ENCODE data around the gene PDE6C. TPM values are rescaled to one million over a fixed set of nuclear protein-coding genes. Genes with fewer than 3 reads are reported as not detected.

PDE6C gene
- total RNA-seq, 1 donor from 2014 or later = not detected

DNA sequence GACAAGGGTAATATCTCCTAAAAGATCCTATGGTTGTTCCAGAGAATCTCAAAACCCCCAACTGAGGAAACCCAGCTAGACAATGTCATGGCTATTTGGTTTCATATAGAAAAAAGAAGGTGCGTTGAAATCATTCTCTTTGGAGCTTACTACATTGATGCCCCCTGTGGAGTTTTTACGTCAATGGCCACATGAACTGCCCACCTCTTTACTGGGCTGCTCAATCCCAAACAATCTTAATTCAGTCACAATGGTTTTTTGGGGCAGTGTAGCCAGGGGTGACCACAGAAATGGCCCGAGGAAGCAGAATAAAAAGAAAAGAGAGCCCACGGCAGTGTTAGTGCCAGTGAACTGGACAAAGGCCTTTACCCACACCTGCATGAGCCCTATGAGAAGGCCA, 19.1 kb upstream of the PDE6C start:
- no peak for FAIRE-seq
- DNase-seq (ENCODE audit: low spot score in 2 of 2) = no peak

DNA sequence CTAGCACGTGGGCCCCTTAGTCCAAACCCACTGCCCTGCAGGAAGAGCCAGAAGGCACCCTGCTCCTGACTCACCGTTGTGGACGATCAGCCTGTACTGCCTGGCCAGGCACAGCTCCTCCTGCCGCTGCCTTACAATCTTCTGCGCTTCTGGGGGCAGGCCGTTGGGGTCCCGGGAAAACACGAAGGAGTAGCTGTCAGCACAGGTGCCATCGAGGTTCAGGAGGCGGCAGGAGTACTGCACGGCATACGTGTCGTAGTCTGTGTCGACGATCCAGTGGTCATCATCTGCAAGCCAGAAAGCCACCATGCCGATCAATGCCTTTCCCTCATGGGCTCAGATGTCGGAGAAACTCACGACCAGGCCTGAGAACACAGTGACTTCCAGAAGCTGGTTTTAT, 18.6 kb upstream of the PDE6C start:
- no peak for DNase-seq (ENCODE audit: low spot score in 2 of 2)
- FAIRE-seq = no peak

DNA sequence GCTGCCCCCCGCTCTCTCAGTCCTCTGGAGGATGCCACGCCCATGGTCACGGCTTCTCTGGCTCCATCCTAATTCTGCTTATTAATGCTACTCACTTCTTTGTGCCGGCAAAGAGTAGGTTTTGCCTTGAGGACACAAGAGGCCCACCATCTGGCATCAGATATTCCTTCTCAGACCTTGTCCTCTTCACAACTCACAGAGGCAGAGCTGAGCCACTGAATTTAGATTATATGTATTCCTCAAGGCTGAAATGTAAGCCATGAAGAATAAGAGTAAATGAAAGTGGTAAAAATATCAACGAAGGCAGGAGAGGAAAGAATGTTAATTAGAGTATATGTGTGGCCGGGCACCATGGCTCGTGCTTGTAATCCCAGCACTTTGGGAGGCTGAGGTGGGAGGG, 17.8 kb upstream of the PDE6C start:
- no peak for FAIRE-seq
- no peak for DNase-seq (ENCODE audit: low spot score in 2 of 2)

DNA sequence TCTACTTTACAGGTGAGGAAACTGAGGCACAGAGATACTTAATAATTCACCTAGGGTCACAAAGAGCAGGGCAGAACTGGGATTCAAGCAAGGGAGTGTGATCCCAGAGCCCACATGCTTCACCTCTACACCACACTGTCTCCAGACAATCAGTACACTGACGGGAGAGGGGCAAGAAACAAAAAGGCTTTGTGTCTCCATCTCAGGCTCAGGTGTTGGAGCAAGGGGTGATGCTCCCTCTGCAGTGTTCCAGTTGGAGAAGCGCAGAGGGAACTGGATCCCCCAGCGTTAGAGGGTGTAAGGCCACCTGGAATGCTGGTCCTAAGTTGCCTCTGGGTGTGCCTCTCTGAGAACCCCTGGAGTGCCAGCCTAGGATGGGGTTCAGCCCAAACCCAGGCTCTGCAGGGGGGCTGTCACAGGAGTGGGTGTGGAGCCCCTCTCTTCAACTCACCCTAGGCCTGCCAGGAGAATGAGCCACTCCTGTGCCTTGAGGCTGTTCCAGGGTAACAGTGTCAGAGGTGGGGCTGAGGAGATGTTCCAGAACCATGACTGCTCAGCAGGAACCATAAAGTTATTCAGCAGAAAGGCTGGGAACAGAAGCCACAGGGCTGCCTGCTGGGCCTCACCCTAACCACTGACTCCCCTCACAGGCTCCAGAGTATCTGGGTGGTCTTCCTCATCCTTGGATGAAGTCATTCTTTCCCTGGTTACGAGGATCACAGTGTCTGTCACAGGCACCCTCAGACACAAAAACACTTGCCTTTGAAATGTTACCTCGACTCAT, 16.8 kb upstream of the PDE6C start:
- DNase-seq (ENCODE audit: low spot score in 2 of 2) (no peak), FAIRE-seq (no peak)

DNA sequence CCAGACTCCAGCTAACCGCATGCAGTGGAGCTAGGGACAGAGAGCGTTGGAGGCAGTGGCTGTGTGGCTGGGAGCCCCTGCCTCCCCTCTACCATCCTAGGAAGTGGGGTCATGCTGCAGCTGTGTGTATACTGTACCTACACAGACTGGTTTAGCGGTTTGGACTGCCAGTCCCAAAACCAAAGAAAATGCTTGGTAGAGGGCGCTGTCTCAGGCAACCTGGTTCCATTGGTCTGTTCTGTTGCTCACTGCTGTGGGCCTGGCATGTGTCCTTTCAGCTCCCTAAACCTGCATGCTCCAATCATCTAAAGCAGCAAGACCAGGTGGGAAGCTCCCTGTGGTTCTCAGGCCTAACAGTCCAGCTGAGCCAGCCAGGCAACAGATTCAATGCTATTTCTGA, 15.8 kb upstream of the PDE6C start:
- DNase-seq (ENCODE audit: low spot score in 2 of 2) (no peak), FAIRE-seq (no peak)

DNA sequence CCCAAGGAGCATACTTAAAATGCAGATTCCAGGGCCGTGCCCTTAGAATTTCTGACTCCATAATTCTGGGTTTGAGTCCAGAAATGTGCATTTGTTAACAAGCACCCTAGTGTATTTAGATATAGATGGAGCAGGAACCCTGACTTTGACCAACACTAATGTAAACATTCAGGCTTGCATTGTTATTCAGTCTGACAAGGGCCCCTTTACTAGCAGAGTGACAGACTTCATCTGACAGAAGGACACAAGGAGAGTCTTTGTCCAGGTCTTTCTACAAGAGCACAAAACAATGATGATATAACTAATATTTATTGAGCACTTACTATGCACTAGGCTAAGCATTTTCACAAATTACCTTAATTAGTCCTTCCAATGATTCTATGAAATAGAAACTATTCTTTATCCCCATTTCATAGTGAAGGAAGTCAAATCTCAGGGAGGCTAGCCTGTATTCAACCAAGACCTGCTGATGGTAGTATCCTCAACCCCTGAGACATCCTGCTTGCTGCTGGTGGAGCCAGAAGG, 15.2 kb upstream of the PDE6C start:
- no peak for FAIRE-seq
- DNase-seq (ENCODE audit: low spot score in 2 of 2) = no peak

DNA sequence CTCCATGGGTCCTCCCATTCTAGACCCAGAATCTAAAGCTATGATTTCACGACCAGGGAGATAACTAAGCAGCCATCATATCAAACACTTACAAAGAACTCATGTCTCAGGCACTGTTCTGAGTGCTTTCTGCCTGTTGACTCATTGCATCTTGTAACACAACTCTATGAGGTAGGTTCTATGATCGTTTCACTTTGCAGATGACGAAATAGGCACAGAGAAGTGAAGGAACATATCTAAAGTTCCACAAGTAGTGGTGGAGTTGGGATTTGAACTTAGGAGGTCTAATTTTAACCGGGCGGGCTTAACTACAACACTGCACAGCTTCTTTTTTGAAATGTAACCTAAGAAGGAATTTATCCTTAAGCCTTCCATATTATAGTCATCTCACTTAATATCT, 14.2 kb upstream of the PDE6C start:
- DNase-seq (ENCODE audit: low spot score in 2 of 2) (no peak), FAIRE-seq (no peak)

DNA sequence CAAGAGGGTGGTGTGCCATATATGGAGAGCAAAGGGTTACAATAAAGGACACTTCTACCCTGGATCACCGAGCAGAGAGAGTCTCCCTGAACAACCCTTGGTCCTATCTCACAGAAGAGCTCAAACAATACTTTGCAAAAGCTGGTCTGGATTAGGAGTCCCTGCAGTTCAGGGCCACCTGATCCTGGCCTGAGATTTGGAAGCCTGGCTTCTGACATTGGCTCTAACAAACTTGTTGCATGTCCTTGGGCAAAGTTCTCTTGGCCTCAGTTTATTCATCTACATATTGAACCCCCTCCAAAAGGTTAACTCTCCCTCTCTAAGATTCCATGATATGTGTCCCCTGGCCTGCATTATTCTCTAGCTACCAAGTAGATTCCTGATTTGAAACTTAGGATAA, 13.0 kb upstream of the PDE6C start:
- DNase-seq (ENCODE audit: low spot score in 2 of 2) (no peak), FAIRE-seq (no peak)

DNA sequence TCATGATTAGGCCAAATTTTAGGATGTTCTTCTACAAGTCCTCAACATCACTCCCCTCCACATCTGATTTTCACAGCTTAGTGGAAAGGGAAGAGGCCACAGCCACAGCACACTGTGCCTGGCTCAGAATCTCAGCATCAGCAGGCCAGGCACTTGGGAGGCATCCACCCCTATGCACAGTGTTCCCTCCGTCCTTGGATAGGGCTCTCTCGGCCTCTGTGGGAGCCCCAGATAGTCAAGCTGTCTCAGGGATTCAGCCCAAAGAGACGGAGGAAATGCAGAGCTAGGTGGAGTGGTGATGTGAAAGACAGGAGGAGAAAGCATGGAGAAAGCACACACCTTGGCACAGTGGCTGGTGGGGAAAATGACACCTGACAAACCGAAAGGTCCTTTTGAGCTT, 12.6 kb upstream of the PDE6C start:
- DNase-seq (ENCODE audit: low spot score in 2 of 2) (no peak), FAIRE-seq (no peak)

DNA sequence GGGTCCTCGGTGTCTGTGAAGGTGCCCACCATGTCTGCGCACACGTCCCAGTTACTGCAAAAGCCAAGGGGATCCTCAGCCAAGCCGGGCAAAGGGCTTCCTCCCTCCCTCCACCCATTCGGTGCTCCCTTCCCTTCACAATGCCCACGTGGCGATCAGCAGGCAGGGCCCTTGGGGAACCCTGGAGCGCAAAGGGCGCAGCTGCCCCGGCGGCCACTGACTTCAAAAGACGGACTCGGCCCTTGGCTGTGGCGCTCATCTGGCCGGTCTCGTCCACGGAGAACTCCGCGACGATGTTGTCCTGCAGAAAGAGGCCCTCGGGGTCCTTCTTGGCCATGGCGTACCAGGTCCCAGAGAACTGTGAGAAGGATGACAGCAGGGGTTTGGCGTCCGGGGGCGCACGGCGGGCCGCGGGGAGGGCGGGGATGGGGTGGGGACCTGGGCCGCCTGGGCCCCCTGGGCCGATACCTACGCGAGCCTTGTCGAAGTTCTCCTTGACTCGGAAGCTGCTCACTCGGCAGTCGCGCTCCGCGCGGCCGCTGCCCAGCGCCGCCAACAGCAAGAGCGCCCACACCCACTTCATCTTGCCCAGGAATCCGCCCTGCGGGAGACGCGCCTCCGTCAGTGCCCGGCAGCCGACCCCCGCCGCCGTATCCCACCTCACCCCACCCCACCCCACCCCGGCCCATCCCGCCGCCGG, 11.7 kb upstream of the PDE6C start:
- DNase-seq (ENCODE audit: low spot score in 2 of 2) = peak in 1 of 2 donors; percentile 37
- FAIRE-seq = no peak

DNA sequence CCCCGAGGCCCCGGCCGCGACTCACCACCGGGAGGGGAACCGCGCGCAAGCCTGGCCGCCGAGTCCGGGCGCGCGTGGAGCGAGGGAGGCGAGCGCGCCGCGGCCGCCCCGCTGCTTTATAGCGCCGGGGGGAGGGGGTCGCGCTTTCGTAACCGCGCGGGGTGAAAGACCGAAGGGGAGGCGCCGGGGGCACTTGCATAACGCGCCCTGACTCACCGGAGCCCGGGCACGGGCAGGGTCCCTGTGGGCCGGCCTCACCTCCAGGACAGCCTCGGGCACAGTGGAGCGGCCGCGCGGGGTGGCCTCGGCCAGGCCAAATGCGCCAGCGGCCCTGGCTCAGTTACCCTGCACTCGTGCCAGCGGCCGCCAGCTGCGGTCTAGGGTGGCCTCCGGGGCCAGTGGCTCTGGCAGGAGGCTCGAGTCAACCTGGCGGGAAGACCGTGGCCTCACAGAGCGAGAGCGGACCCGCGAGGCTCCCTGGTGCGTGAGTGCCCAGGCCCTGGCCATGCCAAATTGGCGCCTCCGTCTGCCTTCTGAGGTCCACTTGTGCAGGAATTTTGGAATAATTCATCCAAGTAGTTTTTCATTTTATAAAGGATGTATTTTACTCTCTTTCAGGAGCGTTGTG, 11.1 kb upstream of the PDE6C start, which contains the start of gene RBP4:
Gene RBP4 (minus strand): TSS at position 90 of the 628 bp plus-strand sequence. CDS start 207 bp downstream, outside the sequence.
- DNase-seq (ENCODE audit: low spot score in 2 of 2) (no peak), FAIRE-seq (no peak)

DNA sequence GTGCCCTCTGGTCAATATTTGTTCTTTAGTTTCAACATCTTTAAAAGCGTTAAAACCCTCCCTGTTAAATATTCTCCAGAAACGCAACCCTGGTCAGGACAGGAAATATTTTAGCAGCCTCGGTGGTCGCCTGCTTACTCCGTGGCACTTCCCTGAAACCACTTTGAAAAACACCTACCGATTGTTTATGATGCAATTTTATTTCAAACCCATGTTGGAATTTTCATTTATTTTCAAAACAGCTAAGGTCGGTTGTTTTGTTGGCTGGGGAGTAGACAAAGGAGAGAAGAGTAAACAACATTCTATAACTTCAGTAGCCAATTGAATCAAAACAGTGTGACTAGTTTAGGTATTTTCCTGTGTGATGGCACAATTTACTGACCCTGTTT, 10.6 kb upstream of the PDE6C start:
- DNase-seq (ENCODE audit: low spot score in 2 of 2) (no peak), FAIRE-seq (no peak)

DNA sequence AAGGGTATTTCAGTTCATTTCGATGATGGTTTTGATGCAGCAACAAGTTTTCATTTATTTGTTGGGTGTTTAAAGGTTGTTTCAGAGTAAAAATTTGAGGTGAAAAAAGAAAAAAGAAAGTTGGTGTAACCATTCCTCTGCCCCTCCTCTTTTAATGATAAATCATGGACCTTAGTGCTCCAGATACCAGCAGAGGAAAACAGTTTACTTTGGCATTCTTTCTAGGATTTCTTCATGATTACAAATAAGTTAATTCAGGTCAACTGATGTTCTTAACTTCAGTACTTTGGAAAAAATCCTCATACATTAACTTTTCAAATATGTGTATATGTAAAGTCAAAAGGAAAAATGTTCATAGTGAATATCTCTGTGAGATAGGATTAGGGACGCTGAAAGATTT, 9.3 kb upstream of the PDE6C start:
- no peak for FAIRE-seq

DNA sequence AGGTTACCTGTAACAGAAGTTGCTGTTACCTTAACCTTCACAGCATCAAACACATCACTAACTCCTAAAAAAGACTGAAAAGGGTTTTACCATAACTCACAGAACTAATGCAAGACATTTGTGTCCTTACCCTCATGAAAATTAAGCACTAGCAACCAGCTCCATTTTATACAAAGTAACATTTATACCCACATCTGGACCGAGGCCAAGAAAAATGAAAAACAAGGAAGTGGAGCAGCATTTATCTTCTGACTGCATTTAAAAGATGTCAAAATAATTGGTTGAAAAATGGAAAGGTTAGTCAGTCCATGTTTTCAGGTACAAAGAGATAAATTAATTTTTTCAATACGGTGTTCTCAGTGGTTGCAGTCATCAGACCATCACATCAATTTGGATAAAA, 8.2 kb upstream of the PDE6C start:
- no peak for FAIRE-seq
- no peak for DNase-seq (ENCODE audit: low spot score in 2 of 2)

More for the DNA sequence above, 9.3 kb upstream of the PDE6C start:
- no peak for DNase-seq (ENCODE audit: low spot score in 2 of 2)

DNA sequence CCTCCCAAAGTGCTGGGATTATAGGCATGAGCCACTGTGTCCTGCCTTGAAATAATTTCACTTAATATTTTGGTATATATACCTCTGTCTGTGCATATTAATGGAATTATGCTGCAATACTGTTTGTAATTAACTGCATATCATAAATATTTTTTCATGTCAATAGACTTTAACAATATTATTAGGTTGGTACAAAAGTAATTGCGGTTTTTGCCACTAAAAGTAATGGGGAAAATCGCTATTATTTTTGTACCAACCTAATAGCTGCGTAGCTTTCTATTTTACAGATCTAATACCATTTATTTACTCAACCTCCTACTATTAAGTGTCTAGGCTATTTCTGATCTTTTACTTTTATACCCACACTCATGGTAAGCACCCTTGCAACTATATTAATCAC, 3.9 kb upstream of the PDE6C start:
- FAIRE-seq (no peak), DNase-seq (ENCODE audit: low spot score in 2 of 2) (no peak)

DNA sequence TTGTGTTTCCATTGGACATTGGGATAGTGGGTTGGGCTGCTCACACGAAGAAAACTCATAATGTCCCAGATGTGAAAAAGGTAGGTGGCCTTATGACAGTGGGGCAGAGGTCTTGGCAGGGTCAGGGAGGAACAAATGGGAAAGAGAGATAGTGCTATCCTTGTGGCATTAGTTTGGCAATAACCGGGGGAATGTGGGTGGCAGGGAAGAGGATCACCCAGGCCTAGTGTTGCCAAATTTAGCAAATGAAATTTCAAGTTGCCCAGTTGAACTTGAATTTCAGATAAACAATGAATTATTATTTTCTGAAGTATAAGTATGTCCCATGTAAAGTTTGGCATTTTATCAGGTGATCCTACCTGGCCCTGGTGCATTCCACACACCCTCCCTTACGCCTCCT, 789 bp downstream of the PDE6C start:
- DNase-seq (ENCODE audit: low spot score in 2 of 2) = no peak
- no peak for FAIRE-seq

DNA sequence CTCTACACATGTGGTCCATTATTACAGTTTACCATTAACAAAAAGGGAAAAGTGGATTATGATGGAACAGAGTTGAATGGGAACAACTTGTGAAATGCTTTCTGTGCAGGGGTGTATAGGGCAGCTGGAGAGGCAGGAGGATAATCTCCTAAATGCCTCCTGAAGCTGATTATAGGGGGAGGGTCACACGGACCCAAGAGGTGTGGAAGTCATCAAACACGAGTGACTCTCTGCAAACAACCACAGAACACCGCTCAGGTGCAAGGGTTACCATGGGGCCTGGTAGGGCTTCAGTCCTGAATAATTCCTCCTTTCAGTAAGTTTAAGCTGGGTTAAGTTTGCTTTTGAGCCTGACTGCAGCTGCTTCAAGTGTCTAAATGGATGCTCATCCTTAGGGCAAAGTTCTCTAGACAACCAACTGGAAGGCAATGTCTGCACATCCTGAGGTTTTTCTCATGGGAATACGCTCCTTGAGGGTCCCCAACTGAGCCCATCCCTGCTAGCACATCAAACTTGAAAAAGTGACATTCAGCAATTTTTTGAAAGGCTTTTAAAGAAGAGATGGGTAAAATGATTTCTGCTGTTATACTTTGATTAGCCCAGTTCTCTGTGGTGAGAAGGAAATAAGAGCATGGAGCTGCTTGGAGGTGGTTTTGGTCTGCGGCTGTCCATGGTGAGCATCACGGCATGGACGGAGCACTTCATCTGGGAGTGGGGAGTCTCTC, 1.9 kb downstream of the PDE6C start:
- DNase-seq (ENCODE audit: low spot score in 2 of 2) = no peak
- no peak for FAIRE-seq

DNA sequence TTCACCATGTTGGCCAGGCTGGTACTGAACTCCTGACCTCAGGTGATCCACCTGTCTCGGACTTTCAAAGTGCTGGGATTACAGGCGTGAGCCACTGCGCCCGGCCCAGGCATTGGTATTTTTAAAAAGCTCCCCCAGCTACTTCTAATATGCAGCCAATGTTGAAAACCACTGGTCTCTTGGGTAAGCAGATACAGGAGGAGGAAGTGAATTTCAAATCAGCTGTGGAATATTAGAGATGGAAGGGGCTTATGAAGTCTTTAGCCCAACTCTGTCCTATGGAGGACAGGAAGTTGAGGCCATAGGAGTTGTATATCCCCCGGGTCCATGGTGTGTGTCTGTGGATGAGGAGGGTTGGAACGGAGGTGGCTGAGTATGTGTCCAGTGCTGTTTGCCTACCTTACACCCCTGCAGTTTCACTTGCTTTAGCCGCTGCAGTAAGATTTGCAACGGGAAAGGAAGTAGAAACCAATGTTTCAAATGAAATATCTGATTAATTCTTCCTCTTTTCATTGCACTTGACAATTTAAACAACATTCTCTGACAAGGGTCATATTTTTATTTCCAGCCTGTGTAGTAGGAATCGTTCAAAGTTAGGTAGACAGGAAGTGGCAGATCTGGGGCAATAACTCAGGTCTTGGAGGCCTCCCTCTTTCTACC, 3.4 kb downstream of the PDE6C start:
- FAIRE-seq (no peak), DNase-seq (ENCODE audit: low spot score in 2 of 2) (no peak)

DNA sequence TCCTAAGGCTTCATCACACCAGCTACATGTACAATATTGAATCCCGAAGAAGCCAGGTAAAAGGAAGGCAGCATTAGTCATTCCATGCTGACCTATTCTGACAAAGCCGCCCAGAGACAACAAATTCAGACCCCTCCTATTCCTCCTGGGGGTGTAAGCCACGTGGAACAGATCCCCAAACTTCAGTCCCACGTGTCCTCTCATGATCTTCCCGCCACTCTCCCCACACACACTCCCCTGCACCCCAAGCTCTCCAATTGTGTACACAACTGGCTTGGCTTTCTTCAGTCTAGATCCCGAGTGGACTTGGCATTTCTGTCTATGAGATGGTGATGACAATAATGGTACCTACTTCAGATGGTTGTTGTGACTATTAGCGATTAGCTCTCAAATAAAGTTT, 8.6 kb downstream of the PDE6C start:
- no peak for FAIRE-seq
- no peak for DNase-seq (ENCODE audit: low spot score in 2 of 2)

DNA sequence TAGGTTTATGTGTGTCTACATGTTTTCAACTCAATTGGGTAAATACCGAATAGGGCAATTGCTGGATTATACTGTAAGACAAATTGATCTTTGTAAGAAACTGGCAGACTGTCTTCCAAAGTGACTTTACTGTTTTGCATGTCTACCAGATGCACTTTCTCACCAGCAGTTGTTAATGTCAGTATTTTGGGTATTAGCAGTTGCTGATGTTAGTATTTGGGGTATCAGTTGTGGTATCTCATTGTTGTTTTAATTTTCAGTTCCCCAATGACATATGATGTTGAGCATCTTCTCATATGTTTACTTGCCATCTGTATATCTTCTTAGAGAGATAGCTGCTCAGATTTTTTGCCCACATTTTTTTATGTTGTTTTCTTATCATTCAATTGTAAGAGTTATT, 10.6 kb downstream of the PDE6C start:
- FAIRE-seq = no peak
- no peak for DNase-seq (ENCODE audit: low spot score in 2 of 2)

Data from frontal cortex (tissue), 4 donors.